ENCODE results near the gene ABCC6. TPM values are rescaled to one million over a fixed set of nuclear protein-coding genes. Genes with fewer than 3 reads are reported as not detected.

Gene ABCC6
- total RNA-seq, 1 donor from 2014 or later: 3.0 TPM

- Histone ChIP-seq H3K4me2 (ENCODE audit: low read length) (no peak overlapping the region), H3K4me1 (ENCODE audit: insufficient read depth, low read length) (peaks cover 15% of the 10 kb centered on the region), H4K20me1 (ENCODE audit: insufficient read depth, low read length) (peaks cover 52% of the 10 kb centered on the region), H3K79me2 (ENCODE audit: insufficient read depth, low read length) (no peaks in the 10 kb centered on the region), H3K36me3 (ENCODE audit: insufficient read depth, low read length) (no peaks in the 10 kb centered on the region), H3K4me3 (ENCODE audit: insufficient read depth, low read depth, low read length) (no peak overlapping the region), H3K27me3 (ENCODE audit: insufficient read depth, low read length) (no peaks in the 10 kb centered on the region), H2AFZ (ENCODE audit: low read depth, low read length) (no peak overlapping the region), H3K9me3 (ENCODE audit: insufficient read depth, low read depth, low read length) (no peaks in the 10 kb centered on the region), H3K9ac (ENCODE audit: low read length) (no peak overlapping the region), H3K27ac (ENCODE audit: low read depth, low read length) (no peak overlapping the region)
- TF ChIP-seq EZH2 (IDR thresholded peaks at IDR 0.05; ENCODE audit: insufficient read depth, low read length): no peak
- no peak for TF ChIP-seq CTCF (IDR thresholded peaks at IDR 0.05; ENCODE audit: insufficient read depth, low read depth, low read length)
- peaks cover 12% of the 10 kb centered on the region for H3K4me1 Mint-ChIP-seq (ENCODE audit: low read depth, unreplicated experiment)
- peaks cover 7% of the 10 kb centered on the region for H3K36me3 Mint-ChIP-seq (ENCODE audit: low read depth, unreplicated experiment)
- no peak overlapping the region for H3K4me3 Mint-ChIP-seq (ENCODE audit: unreplicated experiment)
- H3K27ac Mint-ChIP-seq (ENCODE audit: unreplicated experiment): peak overlapping the region; percentile 62
- DNase-seq (ENCODE audit: low read depth): no peak
- no peak for FAIRE-seq
- no peaks in the 10 kb centered on the region for H3K27me3 Mint-ChIP-seq (ENCODE audit: low read depth, unreplicated experiment)
- H3K9me3 Mint-ChIP-seq (ENCODE audit: unreplicated experiment): no peaks in the 10 kb centered on the region
These were observed 75.8 kb downstream of the ABCC6 start for GRCh38 chr16:16147316-16147999.

GRCh38 chr16:16146380-16147315, 76.6 kb downstream of the ABCC6 start:
- H3K27ac ChIP-seq (ENCODE audit: low read depth, low read length): no peak overlapping the region

More at GRCh38 chr16:16146380-16147315, 76.6 kb downstream of the ABCC6 start:
- Mint-ChIP-seq H3K4me3 (ENCODE audit: unreplicated experiment) (no peak overlapping the region), H3K36me3 (ENCODE audit: low read depth, unreplicated experiment) (peaks cover 10% of the 10 kb centered on the region), H3K4me1 (ENCODE audit: low read depth, unreplicated experiment) (peaks cover 14% of the 10 kb centered on the region), H3K27ac (ENCODE audit: unreplicated experiment) (no peak overlapping the region), H3K9me3 (ENCODE audit: unreplicated experiment) (no peaks in the 10 kb centered on the region), H3K27me3 (ENCODE audit: low read depth, unreplicated experiment) (no peaks in the 10 kb centered on the region)
- TF ChIP-seq EZH2 (IDR thresholded peaks at IDR 0.05; ENCODE audit: insufficient read depth, low read length) (no peak), CTCF (IDR thresholded peaks at IDR 0.05; ENCODE audit: insufficient read depth, low read depth, low read length) (no peak)
- H3K36me3 ChIP-seq (ENCODE audit: insufficient read depth, low read length): peaks cover 1% of the 10 kb centered on the region
- peaks cover 15% of the 10 kb centered on the region for H3K4me1 ChIP-seq (ENCODE audit: insufficient read depth, low read length)
- H3K9ac ChIP-seq (ENCODE audit: low read length): no peak overlapping the region
- DNase-seq (ENCODE audit: low read depth): no peak
- FAIRE-seq: no peak
- H4K20me1 ChIP-seq (ENCODE audit: insufficient read depth, low read length): peaks cover 52% of the 10 kb centered on the region
- H3K4me3 ChIP-seq (ENCODE audit: insufficient read depth, low read depth, low read length): no peak overlapping the region
- no peaks in the 10 kb centered on the region for H3K9me3 ChIP-seq (ENCODE audit: insufficient read depth, low read depth, low read length)
- H3K79me2 ChIP-seq (ENCODE audit: insufficient read depth, low read length): no peaks in the 10 kb centered on the region
- no peaks in the 10 kb centered on the region for H3K27me3 ChIP-seq (ENCODE audit: insufficient read depth, low read length)
- H2AFZ ChIP-seq (ENCODE audit: low read depth, low read length): no peak overlapping the region
- no peak overlapping the region for H3K4me2 ChIP-seq (ENCODE audit: low read length)

Data from astrocyte (in vitro differentiated cells and primary cell).